ENCODE results near the gene CD14.
"Not testable (repeated sequence)": the region's sequence is repeated elsewhere in the genome, so short reads cannot be mapped to it uniquely, and the experiment has no call there.

CD14 gene

GRCh38 chr5:140647042-140647419 lies 14.1 kb upstream of the CD14 start:
- H3K4me3 ChIP-seq (ENCODE audit: low read depth, low read length), result peak overlapping the region; percentile 99
- no peak for DNase-seq (ENCODE audit: low read depth)

GRCh38 chr5:140642718-140643117 lies 9.7 kb upstream of the CD14 start:
- no peak for DNase-seq (ENCODE audit: low read depth)
- H3K4me3 ChIP-seq (ENCODE audit: low read depth, low read length), result no peak overlapping the region
- no peak for TF ChIP-seq CTCF (IDR thresholded peaks at IDR 0.05; ENCODE audit: control insufficient read depth, extremely low read depth, insufficient read depth)

More at GRCh38 chr5:140647042-140647419, 14.1 kb upstream of the CD14 start:
- TF ChIP-seq CTCF (IDR thresholded peaks at IDR 0.05; ENCODE audit: control insufficient read depth, extremely low read depth, insufficient read depth), result no peak

DNA sequence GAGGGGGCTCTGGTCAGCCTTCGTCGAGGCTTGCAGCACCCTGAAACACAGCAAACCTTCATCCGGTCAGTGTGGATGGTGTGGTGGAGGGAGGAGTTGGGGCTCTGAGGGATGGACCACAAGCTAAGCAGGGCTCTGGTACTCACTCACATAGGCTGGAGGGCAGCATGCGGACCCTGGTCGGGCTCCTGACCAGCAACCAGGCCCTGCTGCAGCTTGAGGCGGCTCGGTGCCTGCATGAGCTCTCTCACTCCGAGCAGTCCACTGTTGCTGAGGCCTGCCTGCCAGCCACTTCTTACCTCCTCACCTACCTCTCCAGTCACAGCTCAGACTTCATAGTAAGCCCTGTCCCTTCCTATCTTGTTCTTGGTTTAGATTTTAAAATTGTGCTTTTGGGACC lies 8.7 kb upstream of the CD14 start:
- DNase-seq (ENCODE audit: low read depth), result no peak
- no peak overlapping the region for H3K4me3 ChIP-seq (ENCODE audit: low read depth, low read length)
- TF ChIP-seq CTCF (IDR thresholded peaks at IDR 0.05; ENCODE audit: control insufficient read depth, extremely low read depth, insufficient read depth), result no peak

DNA sequence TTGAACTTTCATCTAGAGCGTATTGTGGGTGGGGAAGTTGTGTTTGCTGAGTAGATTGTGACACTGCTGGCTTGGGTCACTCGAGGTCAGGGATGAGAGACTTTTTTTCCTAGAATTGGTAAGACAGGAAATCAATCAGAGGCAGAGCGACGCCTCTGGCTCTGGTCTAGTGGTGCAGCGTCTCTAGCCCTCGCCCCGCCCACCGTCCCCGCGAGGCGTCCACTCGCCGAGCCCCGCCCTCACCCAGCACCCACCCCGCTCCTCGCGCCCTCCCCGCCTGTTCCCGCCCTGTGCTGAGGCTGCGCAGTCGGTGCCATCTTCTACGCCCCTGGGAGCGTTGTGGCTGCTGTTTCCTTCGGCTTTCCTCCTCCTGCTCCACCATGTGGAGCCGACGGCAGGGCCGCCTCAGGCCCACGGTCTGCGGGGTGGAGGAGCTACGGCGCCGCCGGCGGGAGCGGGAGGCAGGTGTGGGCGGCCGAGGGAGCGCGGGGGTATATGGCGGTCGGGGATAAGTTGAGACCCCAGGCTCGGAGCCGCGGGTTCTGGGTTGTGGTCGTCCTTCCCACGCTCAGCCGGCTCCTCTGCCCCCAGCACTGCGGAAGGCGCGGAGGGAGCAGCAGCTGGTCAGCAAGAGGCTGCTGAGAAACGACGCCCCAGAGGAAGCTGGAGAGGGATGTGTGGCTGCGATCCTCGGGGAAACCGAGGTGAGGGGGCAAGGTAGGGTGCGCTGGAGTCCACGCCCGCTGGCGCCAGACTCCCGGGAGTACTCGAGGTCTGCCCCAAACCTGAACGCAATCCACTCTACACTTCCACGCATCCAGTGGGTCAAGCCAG lies 6.4 kb upstream of the CD14 start, which contains the start of gene TMCO6:
Gene TMCO6, plus strand, starts transcription at position 304 of the 834 bp plus-strand sequence. Its CDS starts 77 bp downstream, at position 381.
- peak within 1 kb of the TSS; percentile 61 for H3K4me3 ChIP-seq (ENCODE audit: low read depth, low read length)
- DNase-seq (ENCODE audit: low read depth), result peak; percentile 97
- peak; percentile 63 for TF ChIP-seq CTCF (IDR thresholded peaks at IDR 0.05; ENCODE audit: control insufficient read depth, extremely low read depth, insufficient read depth)

GRCh38 chr5:140638898-140639147 lies 5.8 kb upstream of the CD14 start:
- DNase-seq (ENCODE audit: low read depth), result not testable (repeated sequence)
- peak overlapping the region; percentile 61 for H3K4me3 ChIP-seq (ENCODE audit: low read depth, low read length)

- no peak for DNase-seq (ENCODE audit: low read depth)
- no peak for TF ChIP-seq CTCF (IDR thresholded peaks at IDR 0.05; ENCODE audit: control insufficient read depth, extremely low read depth, insufficient read depth)
- H3K4me3 ChIP-seq (ENCODE audit: low read depth, low read length), result no peak overlapping the region
Measured at GRCh38 chr5:140637371-140638100, 4.6 kb upstream of the CD14 start.

DNA sequence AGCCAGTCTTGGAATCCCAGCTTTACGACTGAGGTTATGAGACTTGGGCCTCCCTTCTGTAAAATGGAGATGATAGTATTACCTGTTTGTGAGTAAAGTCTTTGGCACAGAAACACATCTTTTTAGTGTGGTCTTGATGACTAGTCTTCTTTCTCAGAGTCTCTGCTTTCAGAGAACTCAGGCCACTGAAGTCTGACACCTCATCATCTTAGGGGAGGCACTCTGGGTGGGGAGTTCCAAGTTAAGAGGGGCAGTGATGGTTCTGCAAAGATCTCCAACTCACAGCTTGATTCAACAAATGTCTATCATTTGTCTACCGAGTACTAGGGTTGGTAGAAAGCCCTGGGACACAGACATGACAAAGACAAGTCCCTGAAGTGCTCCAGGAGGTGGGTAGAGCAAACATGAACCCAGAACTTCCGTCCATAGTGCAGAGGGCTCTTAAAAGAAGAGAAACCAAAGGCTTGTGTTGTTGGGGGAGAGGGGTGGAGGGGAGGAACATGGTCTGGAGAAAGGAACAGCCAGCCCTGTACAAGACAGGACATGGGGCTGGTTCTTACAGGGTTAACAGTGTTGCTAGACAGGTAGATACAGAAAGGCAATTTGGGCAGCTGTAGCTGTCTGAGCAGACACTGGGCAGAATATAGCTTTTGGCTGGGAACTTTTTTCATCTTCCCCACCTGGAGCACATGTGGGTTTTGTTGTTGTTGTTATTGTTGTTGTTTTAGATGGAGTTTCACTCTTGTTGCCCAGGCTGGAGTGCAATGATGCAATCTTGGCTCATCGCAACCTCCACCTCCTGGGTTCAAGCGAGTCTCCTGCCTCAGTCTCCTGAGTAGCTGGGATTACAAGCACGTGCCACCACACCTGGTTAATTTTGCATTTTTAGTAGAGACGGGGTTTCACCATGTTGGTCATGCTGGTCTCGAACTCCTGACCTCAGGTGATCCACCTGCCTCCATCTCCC lies 2.6 kb upstream of the CD14 start:
- no peak for DNase-seq (ENCODE audit: low read depth)
- no peak overlapping the region for H3K4me3 ChIP-seq (ENCODE audit: low read depth, low read length)
- TF ChIP-seq CTCF (IDR thresholded peaks at IDR 0.05; ENCODE audit: control insufficient read depth, extremely low read depth, insufficient read depth), result no peak

Measured in LNCaP clone FGC (cell line).